ENCODE data around the gene FCHO2.
A peak's percentile ranks its signal among the peaks of the same experiment; 100 is the strongest.

DNA sequence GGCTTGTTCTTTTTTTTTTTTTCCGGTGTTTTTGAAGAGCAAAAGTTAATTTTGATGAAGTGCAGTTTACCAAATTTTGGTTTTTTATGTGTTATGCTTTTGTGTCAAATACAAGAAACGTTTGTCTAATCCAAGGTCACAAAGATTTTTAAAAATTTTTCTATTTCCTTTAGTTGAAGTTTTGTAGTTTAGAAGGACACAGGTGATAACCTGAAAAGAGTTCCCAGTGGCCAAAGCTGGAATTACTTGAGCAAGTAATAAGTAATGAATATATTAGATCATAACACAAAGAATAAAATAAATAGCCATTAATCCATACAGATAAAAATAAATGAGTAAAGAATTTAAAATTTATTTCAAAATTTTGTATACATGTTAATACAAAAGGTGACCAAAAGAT is 71.5 kb downstream of the FCHO2 start:
- TF ChIP-seq, protein P1, sequence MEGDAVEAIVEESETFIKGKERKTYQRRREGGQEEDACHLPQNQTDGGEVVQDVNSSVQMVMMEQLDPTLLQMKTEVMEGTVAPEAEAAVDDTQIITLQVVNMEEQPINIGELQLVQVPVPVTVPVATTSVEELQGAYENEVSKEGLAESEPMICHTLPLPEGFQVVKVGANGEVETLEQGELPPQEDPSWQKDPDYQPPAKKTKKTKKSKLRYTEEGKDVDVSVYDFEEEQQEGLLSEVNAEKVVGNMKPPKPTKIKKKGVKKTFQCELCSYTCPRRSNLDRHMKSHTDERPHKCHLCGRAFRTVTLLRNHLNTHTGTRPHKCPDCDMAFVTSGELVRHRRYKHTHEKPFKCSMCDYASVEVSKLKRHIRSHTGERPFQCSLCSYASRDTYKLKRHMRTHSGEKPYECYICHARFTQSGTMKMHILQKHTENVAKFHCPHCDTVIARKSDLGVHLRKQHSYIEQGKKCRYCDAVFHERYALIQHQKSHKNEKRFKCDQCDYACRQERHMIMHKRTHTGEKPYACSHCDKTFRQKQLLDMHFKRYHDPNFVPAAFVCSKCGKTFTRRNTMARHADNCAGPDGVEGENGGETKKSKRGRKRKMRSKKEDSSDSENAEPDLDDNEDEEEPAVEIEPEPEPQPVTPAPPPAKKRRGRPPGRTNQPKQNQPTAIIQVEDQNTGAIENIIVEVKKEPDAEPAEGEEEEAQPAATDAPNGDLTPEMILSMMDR (conservative IDR thresholded peaks at IDR 0.05), result peak; percentile 44
- TF ChIP-seq ZFX (IDR thresholded peaks at IDR 0.05), result no peak

Measured in C4-2B (cell line).